Measurements from ENCODE around the gene RDM1. TPM values are rescaled to one million over a fixed set of nuclear protein-coding genes. Genes with fewer than 3 reads are reported as not detected.

RDM1 gene
- total and polyA plus RNA-seq, 4 experiments from 2014 or later, result 0.38 to 1.9 (median 0.92) TPM

DNA sequence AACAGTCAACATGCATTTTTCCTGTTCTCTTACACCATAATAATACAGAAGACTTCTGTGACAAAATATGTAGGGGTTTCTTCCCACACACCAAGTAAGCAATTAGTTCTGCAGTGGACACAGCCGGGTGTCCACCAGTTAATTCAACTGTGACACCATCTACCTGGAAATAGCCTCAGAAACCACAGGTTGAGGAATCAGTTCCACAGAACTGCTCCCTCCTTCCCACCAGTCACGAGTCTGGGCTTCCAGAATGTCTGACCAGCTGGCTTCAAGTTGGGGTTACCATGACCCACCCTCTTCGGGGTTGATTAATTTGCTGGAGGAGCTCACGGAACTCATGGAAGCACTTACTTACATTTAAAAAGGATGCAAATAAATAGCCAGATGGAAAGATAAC, 36.8 kb downstream of the RDM1 start:
- no peak overlapping the region for H3K4me3 ChIP-seq (ENCODE audit: low read length in 2 of 2)
- intact Hi-C loops (cut with micrococcal nuclease), result no loop called here
- Mint-ChIP-seq H3K4me3 (no peak overlapping the region), H3K4me1 (peaks cover 43 to 82% (median 66%) of the 10 kb centered on the region in 4 donors), H3K36me3 (no peaks in the 10 kb centered on the region), H3K9me3 (peaks cover 0 to 3% (median 0%) of the 10 kb centered on the region in 8 donors), H3K27ac (peak overlapping the region in 1 of 7 donors; percentile 81), H3K27me3 (peaks cover 0 to 2% of the 10 kb centered on the region in 2 donors)
- no peaks in the 10 kb centered on the region for H3K9me3 ChIP-seq (ENCODE audit: control insufficient read depth in 1 of 2, low read length in 2 of 2)
- no peak for DNase-seq
- H3K36me3 ChIP-seq (ENCODE audit: insufficient read depth, low read length), result no peaks in the 10 kb centered on the region
- POLR2A ChIA-PET (ENCODE audit: partially characterized antibody), result interaction anchor here (6.2 to 7.0 kb wide), 2 partner anchors 7 to 16 kb away, joined by 62 to 141 read pairs; partner anchors contain the start of gene CCL5
- peaks cover 74% of the 10 kb centered on the region for H3K4me1 ChIP-seq (ENCODE audit: insufficient read depth, low read length)
- no peaks in the 10 kb centered on the region for H3K27me3 ChIP-seq (ENCODE audit: insufficient read depth, low read length)
- H3K27ac ChIP-seq (ENCODE audit: low read depth, low read length), result no peak overlapping the region
- CTCF ChIA-PET (ENCODE audit: partially characterized antibody), result no interaction called here

DNA sequence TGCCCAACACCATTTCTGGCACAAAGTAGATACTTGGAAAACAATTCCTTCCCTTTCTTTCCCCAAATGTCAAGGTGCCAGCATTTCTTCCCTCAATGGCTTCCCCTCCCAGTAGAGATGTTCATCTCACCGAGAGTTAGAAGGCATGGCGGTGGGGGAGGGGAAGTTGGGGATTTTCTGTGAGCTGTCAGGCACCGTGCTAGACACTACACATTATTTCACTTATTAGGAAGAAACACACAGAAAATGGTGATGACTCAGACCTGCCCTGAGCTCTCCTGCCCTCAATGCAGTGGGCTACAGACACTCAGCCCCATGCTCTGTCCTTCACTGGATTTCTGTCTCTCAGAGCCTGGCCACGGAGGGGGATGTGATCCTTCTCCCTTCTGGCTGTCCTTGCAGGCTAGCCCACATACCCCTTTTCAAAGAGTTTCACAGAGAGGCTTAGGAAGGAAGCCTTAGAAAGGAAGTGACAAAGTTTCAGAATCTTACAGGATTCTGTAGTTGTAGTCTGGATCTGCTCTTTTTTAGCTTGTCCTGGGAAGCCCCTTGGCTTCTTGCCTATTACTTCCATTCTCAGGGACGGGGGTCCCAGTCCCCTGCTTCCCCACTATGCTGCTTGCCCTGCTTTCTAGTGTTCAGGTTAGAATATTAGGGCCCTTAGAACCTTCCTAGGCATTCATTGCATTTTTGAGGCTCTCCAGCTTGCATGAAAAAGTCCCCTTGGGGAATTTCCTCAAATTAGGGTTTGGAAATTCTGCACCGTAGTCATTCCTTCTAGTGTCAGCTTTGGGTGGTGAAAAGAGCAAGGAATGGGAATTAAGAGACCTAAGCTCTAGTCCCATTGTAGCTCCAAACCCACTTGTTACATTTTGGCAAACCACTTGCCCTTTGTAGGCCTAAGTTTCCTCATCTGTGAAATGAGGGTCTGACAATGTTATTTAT, 38.2 kb downstream of the RDM1 start:
- DNase-seq, result peak in 1 of 5 donors; percentile 75
- no peaks in the 10 kb centered on the region for H3K36me3 Mint-ChIP-seq
- ChIA-PET POLR2A (ENCODE audit: partially characterized antibody) (interaction anchor here (1.0 to 7.8 kb wide), 6 partner anchors 8 to 43 kb away, joined by 3 to 141 read pairs (median 29); partner anchors contain the start of genes CCL5 and HEATR9), CTCF (ENCODE audit: partially characterized antibody) (interaction anchor here (0.9 kb wide), 1 partner anchor 21 kb away, joined by 3 read pairs; no protein-coding TSS in a partner anchor)
- Histone ChIP-seq H3K4me1 (ENCODE audit: insufficient read depth, low read length) (peaks cover 68% of the 10 kb centered on the region), H3K27ac (ENCODE audit: low read depth, low read length) (no peak overlapping the region), H3K36me3 (ENCODE audit: insufficient read depth, low read length) (no peaks in the 10 kb centered on the region), H3K9me3 (ENCODE audit: control insufficient read depth in 1 of 2, low read length in 2 of 2) (no peaks in the 10 kb centered on the region), H3K4me3 (ENCODE audit: low read length in 2 of 2) (no peak overlapping the region), H3K27me3 (ENCODE audit: insufficient read depth, low read length) (no peaks in the 10 kb centered on the region)
- peak overlapping the region; percentile 78 to 92 (median 90) for H3K27ac Mint-ChIP-seq
- intact Hi-C loops (cut with micrococcal nuclease), result no loop called here
- peaks cover 0 to 2% of the 10 kb centered on the region in 2 donors for H3K27me3 Mint-ChIP-seq
- peak overlapping the region in 5 of 8 donors; percentile 15 to 78 (median 45) for H3K4me3 Mint-ChIP-seq
- H3K4me1 Mint-ChIP-seq, result peaks cover 40 to 74% (median 62%) of the 10 kb centered on the region in 4 donors
- peaks cover 0 to 3% (median 0%) of the 10 kb centered on the region in 8 donors for H3K9me3 Mint-ChIP-seq

GRCh38 chr17:35891269-35891668, 39.3 kb downstream of the RDM1 start:
- ChIA-PET CTCF (ENCODE audit: partially characterized antibody) (interaction anchor here (0.7 to 2.3 kb wide), 3 partner anchors 9 to 52 kb away, joined by 3 to 11 read pairs (median 3); no protein-coding TSS in a partner anchor), POLR2A (ENCODE audit: partially characterized antibody) (interaction anchor here (0.6 to 7.8 kb wide), 11 partner anchors 9 to 591 kb away, joined by 3 to 141 read pairs (median 10); partner anchors contain the start of genes CCL5, HEATR9, LYZL6 and RDM1)
- H3K27me3 Mint-ChIP-seq, result peaks cover 0 to 2% of the 10 kb centered on the region in 2 donors
- peak overlapping the region; percentile 6 for H3K27ac ChIP-seq (ENCODE audit: low read depth, low read length)
- H3K4me1 ChIP-seq (ENCODE audit: insufficient read depth, low read length), result peaks cover 63% of the 10 kb centered on the region
- H3K9me3 Mint-ChIP-seq, result peaks cover 0 to 3% (median 0%) of the 10 kb centered on the region in 8 donors
- H3K36me3 Mint-ChIP-seq, result no peaks in the 10 kb centered on the region
- peak overlapping the region in 4 of 8 donors; percentile 49 to 68 (median 56) for H3K4me3 Mint-ChIP-seq
- DNase-seq, result peak in 2 of 5 donors; percentile 16 to 37
- no peaks in the 10 kb centered on the region for H3K9me3 ChIP-seq (ENCODE audit: control insufficient read depth in 1 of 2, low read length in 2 of 2)
- H3K27ac Mint-ChIP-seq, result peak overlapping the region; percentile 80 to 91 (median 87)
- no peaks in the 10 kb centered on the region for H3K36me3 ChIP-seq (ENCODE audit: insufficient read depth, low read length)
- intact Hi-C loops (cut with micrococcal nuclease), result no loop called here
- no peaks in the 10 kb centered on the region for H3K27me3 ChIP-seq (ENCODE audit: insufficient read depth, low read length)
- no peak overlapping the region for H3K4me3 ChIP-seq (ENCODE audit: low read length in 2 of 2)
- peaks cover 40 to 69% (median 59%) of the 10 kb centered on the region in 4 donors for H3K4me1 Mint-ChIP-seq

- Mint-ChIP-seq H3K9me3 (no peaks in the 10 kb centered on the region), H3K4me1 (peaks cover 37 to 64% (median 54%) of the 10 kb centered on the region in 4 donors), H3K36me3 (no peaks in the 10 kb centered on the region), H3K27ac (peak overlapping the region; percentile 80 to 91 (median 87)), H3K4me3 (peak overlapping the region in 6 of 8 donors; percentile 14 to 68 (median 52)), H3K27me3 (no peaks in the 10 kb centered on the region)
- intact Hi-C loops (cut with micrococcal nuclease), result no loop called here
- peak overlapping the region; percentile 6 for H3K27ac ChIP-seq (ENCODE audit: low read depth, low read length)
- peak; percentile 72 to 83 (median 75) for DNase-seq
- no peaks in the 10 kb centered on the region for H3K27me3 ChIP-seq (ENCODE audit: insufficient read depth, low read length)
- peaks cover 58% of the 10 kb centered on the region for H3K4me1 ChIP-seq (ENCODE audit: insufficient read depth, low read length)
- ChIA-PET CTCF (ENCODE audit: partially characterized antibody) (interaction anchor here (0.7 to 2.3 kb wide), 8 partner anchors 10 to 259 kb away, joined by 3 to 11 read pairs (median 4); partner anchors contain the start of genes CCL5 and TAF15), POLR2A (ENCODE audit: partially characterized antibody) (interaction anchor here (0.6 to 7.8 kb wide), 12 partner anchors 10 to 835 kb away, joined by 3 to 141 read pairs (median 8); partner anchors contain the start of genes CCL5, HEATR9, LYZL6 and RDM1)
- H3K36me3 ChIP-seq (ENCODE audit: insufficient read depth, low read length), result no peaks in the 10 kb centered on the region
- H3K9me3 ChIP-seq (ENCODE audit: control insufficient read depth in 1 of 2, low read length in 2 of 2), result no peaks in the 10 kb centered on the region
- no peak overlapping the region for H3K4me3 ChIP-seq (ENCODE audit: low read length in 2 of 2)
These were observed 39.8 kb downstream of the RDM1 start for GRCh38 chr17:35890774-35891155.

- H3K9me3 ChIP-seq (ENCODE audit: control insufficient read depth in 1 of 2, low read length in 2 of 2), result no peaks in the 10 kb centered on the region
- peak overlapping the region; percentile 75 to 95 (median 87) for H3K27ac Mint-ChIP-seq
These were observed 40.5 kb downstream of the RDM1 start for GRCh38 chr17:35889818-35890773.

GRCh38 chr17:35889241-35889640, 41.3 kb downstream of the RDM1 start:
- Histone ChIP-seq H3K4me1 (ENCODE audit: insufficient read depth, low read length) (peaks cover 52% of the 10 kb centered on the region), H3K27ac (ENCODE audit: low read depth, low read length) (no peak overlapping the region), H3K4me3 (ENCODE audit: low read length in 2 of 2) (no peak overlapping the region), H3K27me3 (ENCODE audit: insufficient read depth, low read length) (no peaks in the 10 kb centered on the region), H3K9me3 (ENCODE audit: control insufficient read depth in 1 of 2, low read length in 2 of 2) (no peaks in the 10 kb centered on the region), H3K36me3 (ENCODE audit: insufficient read depth, low read length) (no peaks in the 10 kb centered on the region)
- peaks cover 0 to 2% of the 10 kb centered on the region in 2 donors for H3K36me3 Mint-ChIP-seq
- ChIA-PET CTCF (ENCODE audit: partially characterized antibody) (interaction anchor here (1.2 to 2.3 kb wide), 5 partner anchors 10 to 261 kb away, joined by 4 to 10 read pairs (median 4); partner anchors contain the start of genes CCL5 and TAF15), POLR2A (ENCODE audit: partially characterized antibody) (interaction anchor here (1.1 to 7.8 kb wide), 8 partner anchors 11 to 713 kb away, joined by 4 to 141 read pairs (median 12); partner anchors contain the start of genes CCL5, HEATR9, RDM1 and TAF15)
- H3K27me3 Mint-ChIP-seq, result no peaks in the 10 kb centered on the region
- intact Hi-C loops (cut with micrococcal nuclease), result no loop called here
- H3K9me3 Mint-ChIP-seq, result no peaks in the 10 kb centered on the region
- DNase-seq, result peak in 3 of 5 donors; percentile 24 to 41 (median 39)
- H3K4me1 Mint-ChIP-seq, result peaks cover 34 to 55% (median 45%) of the 10 kb centered on the region in 4 donors
- peak overlapping the region; percentile 73 to 95 (median 81) for H3K27ac Mint-ChIP-seq
- H3K4me3 Mint-ChIP-seq, result peak overlapping the region in 4 of 8 donors; percentile 24 to 65 (median 46)

More at GRCh38 chr17:35889818-35890773, 40.5 kb downstream of the RDM1 start:
- peak in 1 of 5 donors; percentile 36 for DNase-seq
- Histone ChIP-seq H3K27ac (ENCODE audit: low read depth, low read length) (peak overlapping the region; percentile 19), H3K36me3 (ENCODE audit: insufficient read depth, low read length) (no peaks in the 10 kb centered on the region), H3K4me3 (ENCODE audit: low read length in 2 of 2) (no peak overlapping the region), H3K4me1 (ENCODE audit: insufficient read depth, low read length) (peaks cover 52% of the 10 kb centered on the region), H3K27me3 (ENCODE audit: insufficient read depth, low read length) (no peaks in the 10 kb centered on the region)
- Mint-ChIP-seq H3K36me3 (peaks cover 0 to 2% of the 10 kb centered on the region in 2 donors), H3K9me3 (no peaks in the 10 kb centered on the region), H3K27me3 (no peaks in the 10 kb centered on the region), H3K4me1 (peaks cover 34 to 57% (median 48%) of the 10 kb centered on the region in 4 donors), H3K4me3 (peak overlapping the region in 5 of 8 donors; percentile 21 to 70 (median 58))
- ChIA-PET POLR2A (ENCODE audit: partially characterized antibody) (interaction anchor here (0.7 to 7.8 kb wide), 14 partner anchors 10 to 836 kb away, joined by 3 to 141 read pairs (median 6); partner anchors contain the start of genes CCL5, HEATR9, LYZL6 and RDM1), CTCF (ENCODE audit: partially characterized antibody) (interaction anchor here (0.7 to 2.3 kb wide), 9 partner anchors 10 to 260 kb away, joined by 3 to 11 read pairs (median 4); partner anchors contain the start of genes CCL5 and TAF15)
- intact Hi-C loops (cut with micrococcal nuclease), result no loop called here

Measured in CD4-positive, alpha-beta memory T cell (primary cell).